GM23338 (cell line): ENCODE data around the gene DNAJB8. TPM values are rescaled to one million over a fixed set of nuclear protein-coding genes. Genes with fewer than 3 reads are reported as not detected.

Experiments used
- ATAC-seq: fragments of 200-7000 bp; cut with Tn5 transposase; 3 replicates; pipeline ENCODE4 v1.9.1; 2020
- DNase-seq: peaks from one replicate; pipeline ENCODE4 v3.0.0-alpha.2; 2015; ENCODE audit warnings: low spot score
- H2AFZ ChIP-seq: fragments of 200-600 bp; sonication (generic); 2 replicates; pipeline ENCODE4 v1.8.0; 2016; ENCODE audit warnings: antibody characterized with exemption, mild to moderate bottlenecking, moderate library complexity
- H3F3A ChIP-seq: fragments of 200-600 bp; sonication (generic); replicated peaks from 2 replicates; pipeline ENCODE4 v1.8.0; 2017; ENCODE audit warnings: antibody characterized with exemption, mixed run types, low read depth
- H3K27ac ChIP-seq: fragments of 200-600 bp; sonication (generic); 2 replicates; pipeline ENCODE4 v1.6.1; 2016; ENCODE audit warnings: low read depth
- H3K27me3 ChIP-seq: fragments of 200-600 bp; sonication (generic); 2 replicates; pipeline ENCODE4 v1.8.0; 2016; ENCODE audit warnings: mild to moderate bottlenecking, mixed run types, moderate library complexity; ENCODE audit not compliant: insufficient read depth
- H3K36me3 ChIP-seq: fragments of 200-600 bp; sonication (generic); 2 replicates; pipeline ENCODE4 v1.8.0; 2016; ENCODE audit warnings: mild to moderate bottlenecking; ENCODE audit not compliant: insufficient read depth
- H3K4me1 ChIP-seq: fragments of 200-600 bp; sonication (generic); 2 replicates; pipeline ENCODE4 v1.8.0; 2016; ENCODE audit warnings: mild to moderate bottlenecking, moderate library complexity; ENCODE audit not compliant: insufficient read depth
- H3K4me2 ChIP-seq: fragments of 200-600 bp; sonication (generic); 2 replicates; pipeline ENCODE4 v1.7.1; 2017; ENCODE audit warnings: mixed run types
- H3K4me3 ChIP-seq: fragments of 200-600 bp; sonication (generic); 2 replicates; pipeline ENCODE4 v1.6.1; 2016; ENCODE audit warnings: mixed run types
- H3K79me2 ChIP-seq: fragments of 200-600 bp; sonication (generic); replicated peaks from 2 replicates; pipeline ENCODE4 v1.8.0; 2017; ENCODE audit warnings: mild to moderate bottlenecking; ENCODE audit not compliant: insufficient read depth
- H3K9me2 ChIP-seq: fragments of 200-600 bp; sonication (generic); 2 replicates; pipeline ENCODE4 v1.8.0; 2017; ENCODE audit not compliant: insufficient read depth
- H4K20me1 ChIP-seq: fragments of 200-600 bp; sonication (generic); replicated peaks from 2 replicates; pipeline ENCODE4 v1.8.0; 2017; ENCODE audit warnings: mild to moderate bottlenecking; ENCODE audit not compliant: insufficient read depth
- H3K27ac Mint-ChIP-seq: 2 replicates; pipeline ENCODE4 v1.8.0; 2020; ENCODE audit warnings: inconsistent platforms, mild to moderate bottlenecking, moderate library complexity, mixed read lengths
- H3K27me3 Mint-ChIP-seq: 3 replicates; pipeline ENCODE4 v1.8.0; 2022; ENCODE audit warnings: low read depth, mild to moderate bottlenecking, moderate library complexity, mixed read lengths, inconsistent platforms; ENCODE audit not compliant: insufficient read depth, poor library complexity
- H3K36me3 Mint-ChIP-seq: 3 replicates; pipeline ENCODE4 v1.8.0; 2021; ENCODE audit warnings: low read depth, mild to moderate bottlenecking, inconsistent platforms, moderate library complexity, mixed read lengths
- H3K4me1 Mint-ChIP-seq: 3 replicates; pipeline ENCODE4 v1.8.0; 2020; ENCODE audit warnings: mild to moderate bottlenecking, inconsistent platforms, mixed read lengths
- H3K4me3 Mint-ChIP-seq: 3 replicates; pipeline ENCODE4 v1.8.0; 2021; ENCODE audit warnings: moderate library complexity, mild to moderate bottlenecking, inconsistent platforms, mixed read lengths
- H3K9me3 Mint-ChIP-seq: 3 replicates; pipeline ENCODE4 v1.8.0; 2020; ENCODE audit warnings: moderate library complexity, mild to moderate bottlenecking, inconsistent platforms, mixed read lengths
- EZH2 ChIP-seq: fragments of 200-600 bp; sonication (generic); IDR thresholded peaks from one replicate; pipeline ENCODE4 v1.8.0; 2017; ENCODE audit warnings: antibody characterized with exemption, mild to moderate bottlenecking, low read depth; ENCODE audit not compliant: unreplicated experiment
- EZH2phosphoT487 ChIP-seq: fragments of 200-600 bp; sonication (generic); IDR thresholded peaks from one replicate; pipeline ENCODE4 v1.8.1; 2018; ENCODE audit warnings: antibody characterized with exemption; ENCODE audit not compliant: unreplicated experiment
- JUNB ChIP-seq: IDR thresholded peaks from one replicate; pipeline ENCODE4 v1.6.1; 2016; ENCODE audit warnings: antibody characterized with exemption; ENCODE audit not compliant: unreplicated experiment
- NANOG ChIP-seq: IDR thresholded peaks from 2 replicates; pipeline ENCODE4 v1.6.1; 2016; ENCODE audit warnings: antibody characterized with exemption, borderline replicate concordance
- STAT1 ChIP-seq: IDR thresholded peaks from one replicate; pipeline ENCODE4 v1.6.1; 2016; ENCODE audit warnings: antibody characterized with exemption; ENCODE audit not compliant: unreplicated experiment
- ZNF114 ChIP-seq: fragments of 250-450 bp; sonication (Bioruptor Pico); IDR thresholded peaks from 2 replicates; pipeline ENCODE4 v1.5.0; 2020; ENCODE audit warnings: mild to moderate bottlenecking, moderate library complexity
- ZNF331 ChIP-seq: fragments of 250-450 bp; sonication (Bioruptor Pico); IDR thresholded peaks from 2 replicates; pipeline ENCODE4 v1.5.0; 2020; ENCODE audit warnings: low read depth, mild to moderate bottlenecking, moderate library complexity
- polyA plus RNA-seq: library from polyadenylated mRNA; unstranded; fragments of >200 nt; fragmentation: Nextera tagmentation; extraction: Ambion mirVana; gene quantifications from 2 replicates; pipeline ENCODE4 v1.2.1, GENCODE V29; 2016
- total RNA-seq: library from RNA; depleted of rRNA; stranded (reverse); fragments of >200 nt; shearing (Covaris generic); gene quantifications from 2 replicates; pipeline ENCODE4 v1.2.3, GENCODE V29; 2014
- TF ChIP-seq, protein P1 (sequence below), 2 experiments: fragments of 200-600 bp in 1 of 2; sonication (generic) in 1 of 2; conservative IDR thresholded peaks; 2 replicates each; pipeline versions ENCODE4 v1.5.1 to v1.6.1; 2016 to 2017; ENCODE audit warnings: antibody characterized with exemption in 2 of 2, low read depth in 2 of 2, mild to moderate bottlenecking in 2 of 2, moderate library complexity in 1 of 2
- TF ChIP-seq, protein P2 (sequence below): IDR thresholded peaks from one replicate; pipeline ENCODE4 v1.6.1; 2018; ENCODE audit warnings: antibody characterized with exemption; ENCODE audit not compliant: unreplicated experiment
- TF ChIP-seq, protein P3 (sequence below): IDR thresholded peaks from 2 replicates; pipeline ENCODE4 v1.6.1; 2016; ENCODE audit warnings: antibody characterized with exemption
- TF ChIP-seq, protein P4 (sequence below): fragments of 250-450 bp; sonication (Bioruptor Pico); IDR thresholded peaks from 2 replicates; pipeline ENCODE4 v1.5.0; 2020; ENCODE audit warnings: mild to moderate bottlenecking, moderate library complexity

Gene DNAJB8
- total and polyA plus RNA-seq, 2 experiments from 2014 or later = not detected

DNA sequence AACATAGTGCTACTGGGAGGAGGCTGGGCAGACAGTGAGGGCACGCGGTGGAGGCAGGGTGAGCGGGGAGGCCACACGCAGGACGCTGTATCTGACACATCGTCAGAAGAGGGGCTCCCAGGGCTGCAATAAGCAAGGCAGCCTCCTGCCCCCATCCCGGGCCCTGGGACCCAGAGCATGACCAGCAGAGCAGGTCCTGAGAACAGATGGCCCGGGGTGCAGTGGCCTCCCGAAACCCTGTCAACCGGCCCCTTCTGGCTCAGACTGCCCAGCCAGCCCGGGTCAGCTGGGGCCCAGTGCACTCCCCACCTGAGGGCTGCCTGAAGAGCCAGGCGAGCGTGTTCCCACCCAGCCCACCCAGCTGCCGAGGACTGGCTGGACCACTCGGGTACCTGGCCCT is 37.4 kb downstream of the DNAJB8 start (continued):
- TF ChIP-seq ZNF114 = no peak

DNA sequence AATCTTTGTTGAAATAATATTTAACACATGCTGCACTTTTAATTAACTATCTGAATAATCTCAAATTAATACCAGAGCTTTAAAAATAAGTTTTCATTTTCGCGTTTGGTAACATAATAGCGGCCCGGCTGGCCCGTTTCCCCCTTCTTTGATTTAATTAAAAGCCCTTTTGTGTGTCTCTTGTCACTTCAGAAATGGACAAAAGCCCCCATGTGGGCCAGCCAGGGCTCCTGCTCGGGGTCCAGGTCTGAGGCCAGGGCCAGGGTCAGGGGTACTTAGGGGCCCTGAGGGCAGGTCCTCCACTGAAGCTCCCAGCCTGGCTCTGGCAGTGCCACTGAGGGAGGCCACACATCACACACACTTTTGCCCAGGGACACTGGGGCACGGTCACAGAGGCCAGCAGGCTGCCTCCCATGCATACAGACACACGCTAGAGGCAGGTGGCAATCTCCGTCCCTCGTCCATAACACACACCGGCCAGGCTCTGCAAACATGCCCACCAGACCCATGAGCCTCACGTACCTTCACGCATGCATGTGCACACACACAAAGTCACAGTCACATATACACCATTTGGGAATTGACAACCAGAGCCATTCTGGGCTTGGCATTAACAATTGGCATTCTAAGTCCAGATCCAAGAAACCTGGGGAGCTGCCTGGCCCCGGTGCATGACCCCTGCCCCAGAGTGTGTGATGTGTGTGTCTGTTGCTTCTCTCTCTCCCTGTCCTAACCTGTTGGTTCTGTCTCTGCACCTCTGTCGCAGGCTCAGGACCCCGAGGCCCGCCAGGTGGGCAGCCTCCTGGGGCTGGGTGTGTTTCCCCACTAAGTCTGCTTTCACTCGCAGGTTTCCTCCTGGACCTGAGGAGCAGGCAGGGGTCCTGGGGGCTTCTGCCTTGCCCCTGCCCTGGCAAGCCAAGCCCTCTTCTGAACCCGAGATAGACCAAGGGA is 38.5 kb downstream of the DNAJB8 start:
- no peaks in the 10 kb centered on the region for H3K36me3 ChIP-seq
- Mint-ChIP-seq H3K4me3 (no peak overlapping the region), H3K27me3 (peaks cover 66% of the 10 kb centered on the region), H3K4me1 (peaks cover 37% of the 10 kb centered on the region), H3K27ac (no peak overlapping the region), H3K9me3 (no peaks in the 10 kb centered on the region), H3K36me3 (no peaks in the 10 kb centered on the region; the same call in 2 of the 3 replicates)
- H3K4me3 ChIP-seq = no peak overlapping the region
- H3K9me2 ChIP-seq = no peaks in the 10 kb centered on the region
- H3K4me1 ChIP-seq = peaks cover 17% of the 10 kb centered on the region
- no peaks in the 10 kb centered on the region for H4K20me1 ChIP-seq
- peaks cover 9% of the 10 kb centered on the region; the same call in 1 of the 2 replicates for H3F3A ChIP-seq
- H2AFZ ChIP-seq = no peak overlapping the region
- H3K27me3 ChIP-seq = peaks cover 65% of the 10 kb centered on the region
- no peak overlapping the region; the same call in 1 of the 2 replicates for H3K4me2 ChIP-seq
- no peak overlapping the region for H3K27ac ChIP-seq
- DNase-seq = no peak
- H3K79me2 ChIP-seq = no peaks in the 10 kb centered on the region
- ATAC-seq = no peak
- TF ChIP-seq EZH2phosphoT487 = no peak
- TF ChIP-seq ZNF331 (CRISPR knock-in tag) = no peak
- TF ChIP-seq, protein P1, sequence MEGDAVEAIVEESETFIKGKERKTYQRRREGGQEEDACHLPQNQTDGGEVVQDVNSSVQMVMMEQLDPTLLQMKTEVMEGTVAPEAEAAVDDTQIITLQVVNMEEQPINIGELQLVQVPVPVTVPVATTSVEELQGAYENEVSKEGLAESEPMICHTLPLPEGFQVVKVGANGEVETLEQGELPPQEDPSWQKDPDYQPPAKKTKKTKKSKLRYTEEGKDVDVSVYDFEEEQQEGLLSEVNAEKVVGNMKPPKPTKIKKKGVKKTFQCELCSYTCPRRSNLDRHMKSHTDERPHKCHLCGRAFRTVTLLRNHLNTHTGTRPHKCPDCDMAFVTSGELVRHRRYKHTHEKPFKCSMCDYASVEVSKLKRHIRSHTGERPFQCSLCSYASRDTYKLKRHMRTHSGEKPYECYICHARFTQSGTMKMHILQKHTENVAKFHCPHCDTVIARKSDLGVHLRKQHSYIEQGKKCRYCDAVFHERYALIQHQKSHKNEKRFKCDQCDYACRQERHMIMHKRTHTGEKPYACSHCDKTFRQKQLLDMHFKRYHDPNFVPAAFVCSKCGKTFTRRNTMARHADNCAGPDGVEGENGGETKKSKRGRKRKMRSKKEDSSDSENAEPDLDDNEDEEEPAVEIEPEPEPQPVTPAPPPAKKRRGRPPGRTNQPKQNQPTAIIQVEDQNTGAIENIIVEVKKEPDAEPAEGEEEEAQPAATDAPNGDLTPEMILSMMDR (conservative IDR thresholded peaks at IDR 0.05; ENCODE audit: low read depth in 2 of 2) = no peak
- no peak for TF ChIP-seq ZNF114
- TF ChIP-seq, protein P2, sequence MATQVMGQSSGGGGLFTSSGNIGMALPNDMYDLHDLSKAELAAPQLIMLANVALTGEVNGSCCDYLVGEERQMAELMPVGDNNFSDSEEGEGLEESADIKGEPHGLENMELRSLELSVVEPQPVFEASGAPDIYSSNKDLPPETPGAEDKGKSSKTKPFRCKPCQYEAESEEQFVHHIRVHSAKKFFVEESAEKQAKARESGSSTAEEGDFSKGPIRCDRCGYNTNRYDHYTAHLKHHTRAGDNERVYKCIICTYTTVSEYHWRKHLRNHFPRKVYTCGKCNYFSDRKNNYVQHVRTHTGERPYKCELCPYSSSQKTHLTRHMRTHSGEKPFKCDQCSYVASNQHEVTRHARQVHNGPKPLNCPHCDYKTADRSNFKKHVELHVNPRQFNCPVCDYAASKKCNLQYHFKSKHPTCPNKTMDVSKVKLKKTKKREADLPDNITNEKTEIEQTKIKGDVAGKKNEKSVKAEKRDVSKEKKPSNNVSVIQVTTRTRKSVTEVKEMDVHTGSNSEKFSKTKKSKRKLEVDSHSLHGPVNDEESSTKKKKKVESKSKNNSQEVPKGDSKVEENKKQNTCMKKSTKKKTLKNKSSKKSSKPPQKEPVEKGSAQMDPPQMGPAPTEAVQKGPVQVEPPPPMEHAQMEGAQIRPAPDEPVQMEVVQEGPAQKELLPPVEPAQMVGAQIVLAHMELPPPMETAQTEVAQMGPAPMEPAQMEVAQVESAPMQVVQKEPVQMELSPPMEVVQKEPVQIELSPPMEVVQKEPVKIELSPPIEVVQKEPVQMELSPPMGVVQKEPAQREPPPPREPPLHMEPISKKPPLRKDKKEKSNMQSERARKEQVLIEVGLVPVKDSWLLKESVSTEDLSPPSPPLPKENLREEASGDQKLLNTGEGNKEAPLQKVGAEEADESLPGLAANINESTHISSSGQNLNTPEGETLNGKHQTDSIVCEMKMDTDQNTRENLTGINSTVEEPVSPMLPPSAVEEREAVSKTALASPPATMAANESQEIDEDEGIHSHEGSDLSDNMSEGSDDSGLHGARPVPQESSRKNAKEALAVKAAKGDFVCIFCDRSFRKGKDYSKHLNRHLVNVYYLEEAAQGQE = no peak
- TF ChIP-seq NANOG = no peak
- TF ChIP-seq JUNB = no peak
- TF ChIP-seq, protein P3, sequence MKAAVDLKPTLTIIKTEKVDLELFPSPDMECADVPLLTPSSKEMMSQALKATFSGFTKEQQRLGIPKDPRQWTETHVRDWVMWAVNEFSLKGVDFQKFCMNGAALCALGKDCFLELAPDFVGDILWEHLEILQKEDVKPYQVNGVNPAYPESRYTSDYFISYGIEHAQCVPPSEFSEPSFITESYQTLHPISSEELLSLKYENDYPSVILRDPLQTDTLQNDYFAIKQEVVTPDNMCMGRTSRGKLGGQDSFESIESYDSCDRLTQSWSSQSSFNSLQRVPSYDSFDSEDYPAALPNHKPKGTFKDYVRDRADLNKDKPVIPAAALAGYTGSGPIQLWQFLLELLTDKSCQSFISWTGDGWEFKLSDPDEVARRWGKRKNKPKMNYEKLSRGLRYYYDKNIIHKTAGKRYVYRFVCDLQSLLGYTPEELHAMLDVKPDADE = no peak
- no peak for TF ChIP-seq EZH2
- TF ChIP-seq STAT1 = no peak
- TF ChIP-seq, protein P4, sequence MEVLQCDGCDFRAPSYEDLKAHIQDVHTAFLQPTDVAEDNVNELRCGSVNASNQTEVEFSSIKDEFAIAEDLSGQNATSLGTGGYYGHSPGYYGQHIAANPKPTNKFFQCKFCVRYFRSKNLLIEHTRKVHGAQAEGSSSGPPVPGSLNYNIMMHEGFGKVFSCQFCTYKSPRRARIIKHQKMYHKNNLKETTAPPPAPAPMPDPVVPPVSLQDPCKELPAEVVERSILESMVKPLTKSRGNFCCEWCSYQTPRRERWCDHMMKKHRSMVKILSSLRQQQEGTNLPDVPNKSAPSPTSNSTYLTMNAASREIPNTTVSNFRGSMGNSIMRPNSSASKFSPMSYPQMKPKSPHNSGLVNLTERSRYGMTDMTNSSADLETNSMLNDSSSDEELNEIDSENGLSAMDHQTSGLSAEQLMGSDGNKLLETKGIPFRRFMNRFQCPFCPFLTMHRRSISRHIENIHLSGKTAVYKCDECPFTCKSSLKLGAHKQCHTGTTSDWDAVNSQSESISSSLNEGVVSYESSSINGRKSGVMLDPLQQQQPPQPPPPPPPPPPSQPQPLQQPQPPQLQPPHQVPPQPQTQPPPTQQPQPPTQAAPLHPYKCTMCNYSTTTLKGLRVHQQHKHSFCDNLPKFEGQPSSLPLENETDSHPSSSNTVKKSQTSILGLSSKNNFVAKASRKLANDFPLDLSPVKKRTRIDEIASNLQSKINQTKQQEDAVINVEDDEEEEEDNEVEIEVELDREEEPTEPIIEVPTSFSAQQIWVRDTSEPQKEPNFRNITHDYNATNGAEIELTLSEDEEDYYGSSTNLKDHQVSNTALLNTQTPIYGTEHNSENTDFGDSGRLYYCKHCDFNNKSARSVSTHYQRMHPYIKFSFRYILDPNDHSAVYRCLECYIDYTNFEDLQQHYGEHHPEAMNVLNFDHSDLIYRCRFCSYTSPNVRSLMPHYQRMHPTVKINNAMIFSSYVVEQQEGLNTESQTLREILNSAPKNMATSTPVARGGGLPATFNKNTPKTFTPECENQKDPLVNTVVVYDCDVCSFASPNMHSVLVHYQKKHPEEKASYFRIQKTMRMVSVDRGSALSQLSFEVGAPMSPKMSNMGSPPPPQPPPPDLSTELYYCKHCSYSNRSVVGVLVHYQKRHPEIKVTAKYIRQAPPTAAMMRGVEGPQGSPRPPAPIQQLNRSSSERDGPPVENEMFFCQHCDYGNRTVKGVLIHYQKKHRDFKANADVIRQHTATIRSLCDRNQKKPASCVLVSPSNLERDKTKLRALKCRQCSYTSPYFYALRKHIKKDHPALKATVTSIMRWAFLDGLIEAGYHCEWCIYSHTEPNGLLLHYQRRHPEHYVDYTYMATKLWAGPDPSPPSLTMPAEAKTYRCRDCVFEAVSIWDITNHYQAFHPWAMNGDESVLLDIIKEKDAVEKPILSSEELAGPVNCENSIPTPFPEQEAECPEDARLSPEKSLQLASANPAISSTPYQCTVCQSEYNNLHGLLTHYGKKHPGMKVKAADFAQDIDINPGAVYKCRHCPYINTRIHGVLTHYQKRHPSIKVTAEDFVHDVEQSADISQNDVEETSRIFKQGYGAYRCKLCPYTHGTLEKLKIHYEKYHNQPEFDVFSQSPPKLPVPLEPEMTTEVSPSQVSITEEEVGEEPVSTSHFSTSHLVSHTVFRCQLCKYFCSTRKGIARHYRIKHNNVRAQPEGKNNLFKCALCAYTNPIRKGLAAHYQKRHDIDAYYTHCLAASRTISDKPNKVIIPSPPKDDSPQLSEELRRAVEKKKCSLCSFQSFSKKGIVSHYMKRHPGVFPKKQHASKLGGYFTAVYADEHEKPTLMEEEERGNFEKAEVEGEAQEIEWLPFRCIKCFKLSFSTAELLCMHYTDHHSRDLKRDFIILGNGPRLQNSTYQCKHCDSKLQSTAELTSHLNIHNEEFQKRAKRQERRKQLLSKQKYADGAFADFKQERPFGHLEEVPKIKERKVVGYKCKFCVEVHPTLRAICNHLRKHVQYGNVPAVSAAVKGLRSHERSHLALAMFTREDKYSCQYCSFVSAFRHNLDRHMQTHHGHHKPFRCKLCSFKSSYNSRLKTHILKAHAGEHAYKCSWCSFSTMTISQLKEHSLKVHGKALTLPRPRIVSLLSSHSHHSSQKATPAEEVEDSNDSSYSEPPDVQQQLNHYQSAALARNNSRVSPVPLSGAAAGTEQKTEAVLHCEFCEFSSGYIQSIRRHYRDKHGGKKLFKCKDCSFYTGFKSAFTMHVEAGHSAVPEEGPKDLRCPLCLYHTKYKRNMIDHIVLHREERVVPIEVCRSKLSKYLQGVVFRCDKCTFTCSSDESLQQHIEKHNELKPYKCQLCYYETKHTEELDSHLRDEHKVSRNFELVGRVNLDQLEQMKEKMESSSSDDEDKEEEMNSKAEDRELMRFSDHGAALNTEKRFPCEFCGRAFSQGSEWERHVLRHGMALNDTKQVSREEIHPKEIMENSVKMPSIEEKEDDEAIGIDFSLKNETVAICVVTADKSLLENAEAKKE (CRISPR knock-in tag) = no peak
